ENCODE results near the gene TBL1XR1. TPM values are rescaled to one million over a fixed set of nuclear protein-coding genes. Genes with fewer than 3 reads are reported as not detected.

The TBL1XR1 gene
- total and polyA plus RNA-seq, 2 of the 8 experiments (the other 6 are each of a cell fraction or from before 2014, with no cell fraction given): 28.1 to 147 TPM

GRCh38 chr3:177109688-177110330 is 87.5 kb downstream of the TBL1XR1 start (continued):
- TF ChIP-seq CHD7 (IDR thresholded peaks at IDR 0.05; ENCODE audit: insufficient replicate concordance, low read length): no peak
- TF ChIP-seq CTCF (IDR thresholded peaks at IDR 0.05; ENCODE audit: control extremely low read depth in 1 of 3, insufficient read depth in 1 of 3, low read depth in 1 of 3, low read length in 3 of 3): no peak
- TF ChIP-seq CEBPB (IDR thresholded peaks at IDR 0.05; ENCODE audit: low read depth, low read length): no peak
- TF ChIP-seq CBX5 (IDR thresholded peaks at IDR 0.05; ENCODE audit: low read depth, low read length): no peak
- no peak for TF ChIP-seq RFX5 (IDR thresholded peaks at IDR 0.05; ENCODE audit: borderline replicate concordance, low read depth, low read length)
- no peak for TF ChIP-seq JUN (IDR thresholded peaks at IDR 0.05; ENCODE audit: low read depth, low read length)
- TF ChIP-seq EGR1 (IDR thresholded peaks at IDR 0.05; ENCODE audit: borderline replicate concordance, low read depth, low read length): no peak
- TF ChIP-seq HDAC2 (IDR thresholded peaks at IDR 0.05; ENCODE audit: borderline replicate concordance in 1 of 2, low read depth in 2 of 2, low read length in 2 of 2): no peak

Data from H1 (cell line).